NCI-H1694 treated with DMSO at 0.1 percent for 48 hours (cell line): ENCODE measurements around the gene EPC1.
"Not testable (repeated sequence)": the region's sequence is repeated elsewhere in the genome, so short reads cannot be mapped to it uniquely, and the experiment has no call there.

Experiments
- DNase-seq: peaks from one replicate; lab custom pipeline; 2025; lab: John Stamatoyannopoulos, UW

Gene EPC1

DNA sequence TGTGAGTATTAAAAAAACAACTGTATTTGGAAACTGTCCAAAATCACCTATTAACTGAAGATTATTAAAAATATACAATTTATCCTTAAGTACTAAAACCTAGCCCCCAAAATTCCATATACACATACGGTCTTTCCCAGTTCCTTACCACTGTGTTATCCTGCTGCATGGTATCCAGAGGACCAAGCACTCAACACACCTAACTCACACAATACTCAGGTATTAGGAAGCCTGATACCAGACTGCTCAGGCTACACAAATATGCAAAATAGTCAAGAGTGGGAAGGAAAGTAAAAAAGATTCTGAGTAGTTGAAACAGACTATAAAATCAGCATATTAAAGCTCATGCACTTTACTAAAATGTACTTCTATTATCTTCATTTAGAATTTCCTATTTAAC is 67.2 kb downstream of the EPC1 start:
- DNase-seq, result no peak

GRCh38 chr10:32273336-32273735 is 73.6 kb downstream of the EPC1 start:
- no peak for DNase-seq

DNA sequence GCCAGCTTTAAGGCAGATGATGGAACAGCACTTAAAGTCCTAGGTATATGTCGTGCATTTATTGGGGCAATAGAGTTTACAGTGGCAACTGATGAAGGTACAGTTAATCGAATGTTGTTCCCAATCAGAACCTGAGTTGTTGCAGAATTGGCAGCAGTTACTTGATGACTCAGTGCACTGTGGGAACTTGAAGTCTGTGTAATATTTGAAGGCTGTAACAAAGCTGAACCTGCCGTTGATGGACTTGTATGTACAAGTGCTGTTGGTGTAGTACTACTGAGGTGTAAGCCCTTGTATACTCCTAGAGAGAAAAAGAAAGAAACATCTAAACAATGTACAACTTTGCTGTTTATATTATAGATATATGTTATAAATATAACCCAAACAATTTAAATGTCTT is 75.3 kb downstream of the EPC1 start:
- no peak for DNase-seq

DNA sequence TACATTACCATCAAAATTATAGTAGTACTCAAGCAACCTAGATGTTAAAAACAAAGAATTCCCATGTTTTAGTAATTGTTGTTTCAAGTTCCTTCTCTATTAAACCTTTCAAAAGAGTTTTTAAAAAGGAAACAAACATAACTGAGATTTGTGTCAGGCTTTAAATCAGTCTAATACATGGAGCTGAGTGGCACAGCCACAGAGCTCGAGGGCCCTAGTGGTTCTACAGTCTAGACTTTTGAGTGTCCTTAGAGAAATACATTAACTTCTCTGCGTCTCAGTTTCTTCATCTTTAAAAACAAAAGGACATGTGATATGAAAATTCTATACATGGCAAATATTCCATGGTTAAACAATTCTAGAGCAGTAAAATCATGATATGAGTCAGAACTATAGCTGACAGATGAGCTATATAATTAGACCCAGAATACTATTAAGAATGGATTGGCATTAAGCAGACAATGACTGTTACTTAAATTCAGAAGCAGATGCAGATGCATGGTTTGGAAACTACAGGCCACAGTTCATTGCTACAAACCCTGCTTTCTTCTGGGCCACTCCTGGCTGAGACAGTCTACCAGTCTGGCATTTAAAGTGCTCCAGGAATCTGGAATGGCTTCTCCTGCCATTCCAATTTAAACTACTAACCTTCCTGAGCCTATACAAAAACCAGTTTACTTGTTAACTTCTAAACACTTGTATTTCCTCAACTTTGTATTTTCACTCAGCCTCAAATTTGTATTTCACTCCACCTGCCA is 77.4 kb downstream of the EPC1 start:
- DNase-seq, result no peak

- DNase-seq, result no peak
These were observed 78.2 kb downstream of the EPC1 start for GRCh38 chr10:32268788-32269187.

GRCh38 chr10:32266979-32267378 is 80.0 kb downstream of the EPC1 start:
- DNase-seq, result no peak

DNA sequence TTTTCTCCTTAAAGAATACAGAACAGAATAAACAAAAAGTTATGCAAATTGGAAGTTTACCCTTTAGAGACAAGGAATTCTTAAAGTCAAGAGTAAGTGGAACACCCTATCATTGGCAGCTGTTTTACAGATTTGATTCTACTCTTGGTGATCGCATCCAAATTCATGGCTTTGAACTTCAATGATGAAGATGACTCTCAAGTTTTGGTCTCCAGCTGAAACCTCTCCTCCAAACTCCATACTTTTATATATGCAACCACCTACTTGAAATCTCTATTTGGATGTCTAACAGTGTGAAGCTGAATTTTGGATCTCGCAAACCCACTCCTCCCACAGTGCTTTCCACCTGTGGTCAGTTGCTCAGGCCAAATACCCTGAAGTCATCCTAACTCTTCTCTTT is 80.4 kb downstream of the EPC1 start:
- no peak for DNase-seq

GRCh38 chr10:32265756-32266155 is 81.2 kb downstream of the EPC1 start:
- DNase-seq, result no peak

- DNase-seq, result no peak
These were observed 83.7 kb downstream of the EPC1 start for GRCh38 chr10:32263300-32263699.

- DNase-seq, result no peak
These were observed 87.4 kb downstream of the EPC1 start for GRCh38 chr10:32259551-32259950.

DNA sequence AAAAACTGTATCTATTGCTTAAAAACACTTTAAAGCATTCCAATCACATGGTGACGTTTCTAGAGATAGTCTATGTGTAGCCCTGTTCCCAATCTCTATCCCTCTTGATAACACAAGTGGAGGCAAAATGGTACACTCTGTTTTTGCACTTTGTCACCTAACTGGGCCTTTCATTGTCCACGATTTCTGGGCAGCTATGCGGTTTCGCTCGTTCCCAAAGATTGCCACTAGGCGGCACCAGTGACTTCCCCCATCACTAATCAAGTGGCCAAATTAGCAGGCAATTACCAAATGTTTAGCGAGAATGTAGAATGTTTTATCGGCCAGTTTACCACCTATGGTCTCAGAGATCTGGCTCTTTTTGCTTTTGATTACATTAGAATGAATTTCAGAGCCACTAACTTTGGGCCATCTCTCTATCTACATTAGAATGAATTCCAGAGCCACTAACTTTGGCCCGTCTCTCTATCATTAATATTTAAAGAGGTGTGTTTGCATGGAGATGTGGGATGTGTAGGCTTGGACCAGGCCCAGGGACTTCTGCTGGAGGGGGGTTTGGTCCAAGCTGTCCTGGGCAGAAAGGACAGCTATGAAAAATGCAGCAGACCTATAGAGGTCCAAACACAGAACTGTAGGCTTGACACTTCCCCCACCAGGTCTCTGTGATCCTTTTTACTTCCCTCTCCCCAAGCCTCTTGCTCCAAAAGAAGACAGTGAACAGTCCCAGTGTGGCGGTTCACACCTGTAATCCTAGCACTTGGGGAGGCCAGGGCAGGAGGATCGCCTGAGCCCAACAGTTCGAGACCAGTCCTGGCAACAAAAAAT is 90.1 kb downstream of the EPC1 start:
- DNase-seq, result peak; percentile 54

- no peak for DNase-seq
These were observed 93.1 kb downstream of the EPC1 start for GRCh38 chr10:32253821-32254220.

- DNase-seq, result no peak
These were observed 93.7 kb downstream of the EPC1 start for GRCh38 chr10:32253276-32253675.

- not testable (repeated sequence) for DNase-seq
These were observed 96.5 kb downstream of the EPC1 start for GRCh38 chr10:32250489-32250888.

GRCh38 chr10:32246685-32247084 is 100.3 kb downstream of the EPC1 start:
- no peak for DNase-seq

DNA sequence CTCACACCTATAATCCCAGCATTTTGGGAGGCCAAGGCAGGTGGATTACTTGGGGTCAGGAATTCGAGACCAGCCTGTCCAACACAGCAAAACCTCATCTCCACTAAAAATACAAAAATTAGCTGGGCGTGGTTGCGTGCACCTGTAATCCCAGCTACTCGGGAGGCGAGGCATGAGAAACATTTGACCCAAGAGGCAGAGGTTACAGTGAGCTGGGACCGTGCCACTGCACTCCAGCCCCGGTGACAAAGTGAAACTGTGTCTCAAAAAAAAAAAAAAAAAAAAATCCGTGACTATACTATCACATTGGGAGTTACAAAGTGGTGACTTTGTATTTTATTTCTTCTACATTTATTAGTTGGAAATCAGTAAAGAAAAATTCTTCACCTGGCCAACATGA is 101.2 kb downstream of the EPC1 start:
- no peak for DNase-seq

GRCh38 chr10:32244421-32245207 is 102.3 kb downstream of the EPC1 start:
- no peak for DNase-seq

- DNase-seq, result no peak
These were observed 102.9 kb downstream of the EPC1 start for GRCh38 chr10:32244011-32244410.

GRCh38 chr10:32241946-32242345 is 105.0 kb downstream of the EPC1 start:
- no peak for DNase-seq

DNA sequence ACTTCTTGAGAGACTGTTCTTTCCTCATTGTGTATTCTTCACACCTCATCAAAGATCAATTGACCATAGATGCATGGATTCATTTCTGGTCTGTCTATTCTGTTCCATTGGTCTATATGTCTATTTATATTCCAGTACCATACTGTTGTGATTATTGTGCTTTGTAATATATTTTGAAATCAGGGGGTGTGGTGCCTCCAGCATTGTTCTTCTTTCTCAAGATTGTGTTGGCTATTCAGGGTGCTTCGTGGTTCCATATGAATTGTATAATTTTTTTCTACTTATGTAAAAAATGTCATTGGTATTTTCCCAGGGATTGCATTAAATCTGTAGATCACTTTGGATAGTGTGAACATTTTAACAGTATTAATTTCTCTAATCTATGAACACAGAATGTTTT is 106.5 kb downstream of the EPC1 start:
- no peak for DNase-seq

- no peak for DNase-seq
These were observed 107.2 kb downstream of the EPC1 start for GRCh38 chr10:32239769-32240168.

DNA sequence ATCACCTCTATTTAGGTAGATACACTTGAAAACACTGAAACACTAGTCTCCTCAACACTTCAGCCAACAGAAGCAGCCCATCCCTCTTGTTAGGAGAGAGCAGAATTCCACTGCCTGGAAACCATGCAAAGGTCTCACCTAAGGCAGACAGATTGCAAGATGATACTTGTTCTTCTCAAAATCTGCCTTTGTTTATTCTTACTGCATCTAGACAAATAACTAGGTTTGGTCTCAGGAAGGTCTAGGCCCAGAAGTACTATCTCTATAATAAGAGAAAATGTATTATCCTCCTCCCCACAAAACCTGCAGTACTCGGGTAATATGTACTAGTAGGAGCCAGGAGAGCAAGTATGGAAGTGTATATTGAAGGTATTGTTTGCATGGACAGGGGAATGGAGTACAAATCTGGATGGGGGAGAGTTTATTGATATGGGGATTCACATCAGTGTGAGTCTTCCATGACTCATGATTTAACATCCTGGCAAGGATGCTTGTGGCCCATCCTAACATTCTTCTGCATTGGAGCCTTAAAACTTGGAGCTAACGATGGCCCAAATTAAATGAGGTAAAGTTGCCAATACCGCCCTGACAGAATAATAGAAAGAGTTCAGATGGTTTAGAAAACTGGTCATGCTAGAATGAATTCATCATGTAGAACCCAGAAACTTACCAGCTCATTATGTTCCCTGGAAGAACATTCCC is 109.2 kb downstream of the EPC1 start:
- no peak for DNase-seq
